GM12874 (cell line): Measurements from ENCODE around the gene CEP295NL.

Experiments
- CTCF ChIP-seq: IDR thresholded peaks from 2 replicates; pipeline ENCODE4 v1.5.1; 2011; ENCODE audit warnings: low read depth, mild to moderate bottlenecking, control low read depth, low read length, moderate library complexity; ENCODE audit not compliant: insufficient read depth

Gene CEP295NL

DNA sequence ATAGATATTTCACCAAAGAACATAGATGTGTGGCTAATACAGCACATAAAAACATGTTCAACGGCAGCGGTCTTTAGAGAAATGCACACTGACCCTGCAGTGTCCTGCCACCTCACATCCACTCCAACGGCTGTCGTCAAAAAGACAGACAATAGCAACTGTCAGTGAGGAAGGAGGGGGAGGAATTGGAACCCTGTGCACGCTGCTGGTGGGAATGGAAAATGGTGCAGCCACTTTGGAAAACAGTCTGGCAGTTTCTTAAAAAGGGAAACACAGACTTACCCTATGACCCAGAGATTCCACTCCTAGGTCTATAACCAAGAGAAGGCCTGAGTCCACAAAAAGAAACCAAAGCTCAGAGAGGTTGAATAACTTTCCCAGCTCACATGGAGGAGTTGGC, 7.7 kb downstream of the CEP295NL start:
- TF ChIP-seq CTCF = no peak

- no peak for TF ChIP-seq CTCF
These were observed 9.3 kb downstream of the CEP295NL start for GRCh38 chr17:78893684-78894083.

GRCh38 chr17:78892936-78893379, 10.0 kb downstream of the CEP295NL start:
- TF ChIP-seq CTCF = no peak

DNA sequence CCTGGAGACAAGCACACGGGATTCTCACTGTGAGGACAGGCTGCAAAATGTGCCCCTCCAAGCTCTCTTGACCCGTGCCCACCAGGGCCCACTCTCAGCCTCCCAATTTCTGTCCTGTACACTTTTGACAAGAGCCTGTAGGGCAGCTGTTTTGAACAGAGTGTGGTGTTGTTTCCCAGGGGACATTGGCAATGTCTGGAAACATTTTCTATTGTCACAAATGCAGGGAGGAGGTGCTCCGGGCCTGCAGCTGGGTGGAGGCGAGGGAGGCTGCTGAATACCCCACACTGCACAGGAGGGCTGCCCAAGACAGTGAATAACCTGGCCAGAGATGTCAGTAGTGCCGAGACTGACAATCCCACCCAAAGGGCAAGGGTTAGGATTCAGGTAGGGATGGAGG, 10.5 kb downstream of the CEP295NL start:
- TF ChIP-seq CTCF = no peak

- TF ChIP-seq CTCF = no peak
These were observed 10.9 kb downstream of the CEP295NL start for GRCh38 chr17:78892062-78892456.

DNA sequence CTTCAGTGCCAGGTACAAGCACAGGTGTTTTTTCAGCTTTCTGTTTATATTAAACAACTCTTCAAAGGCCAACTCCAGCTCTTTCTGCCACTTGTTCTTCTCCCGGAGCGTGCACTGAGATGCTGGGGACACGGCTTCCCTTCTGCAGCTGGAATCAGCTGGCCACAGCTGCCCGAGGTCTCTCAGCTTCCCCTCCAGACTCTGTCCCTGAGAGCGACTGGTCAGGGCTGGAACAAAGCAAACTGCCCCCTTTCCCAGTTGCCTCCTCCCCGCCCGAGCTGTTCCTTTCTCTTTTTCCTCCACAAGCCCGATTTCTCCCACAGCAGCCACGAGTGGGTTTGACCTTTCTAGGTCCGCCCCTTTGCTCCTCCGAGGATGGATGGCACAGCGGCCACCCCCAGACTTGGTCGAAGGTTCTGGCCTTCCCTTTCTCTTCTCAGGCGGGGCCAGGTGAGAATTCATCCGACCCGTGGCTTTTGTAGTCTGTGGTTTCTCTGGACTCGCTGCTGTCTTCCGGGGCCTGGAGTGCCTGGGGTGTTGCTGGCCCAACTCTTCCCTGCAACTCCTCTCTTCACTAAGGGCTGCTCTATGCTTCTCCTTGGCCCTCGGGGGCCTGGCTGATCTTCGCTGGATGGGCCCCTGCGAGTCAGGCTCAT, 11.5 kb downstream of the CEP295NL start:
- no peak for TF ChIP-seq CTCF

DNA sequence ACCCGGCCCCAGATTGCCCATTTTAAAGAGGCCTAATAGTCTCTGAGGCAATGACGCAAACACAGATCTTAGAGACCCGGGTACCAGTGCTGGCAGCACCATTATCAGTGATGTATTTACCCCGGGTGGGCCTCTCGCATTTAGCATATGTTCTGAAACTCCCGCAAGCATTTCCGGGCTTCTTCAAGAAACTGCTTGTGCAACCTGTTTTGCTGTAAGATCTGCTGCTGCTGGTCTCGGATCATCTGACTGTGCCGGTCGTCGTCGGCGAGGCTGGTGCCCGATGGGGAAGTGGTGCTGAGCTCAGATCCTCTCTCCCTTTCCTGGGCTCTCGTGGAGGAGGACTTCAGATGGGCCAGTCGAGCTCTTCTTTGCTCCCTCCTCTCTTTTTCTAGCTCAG, 12.5 kb downstream of the CEP295NL start:
- no peak for TF ChIP-seq CTCF
